PC-3 (cell line): ENCODE data around the gene IGF2BP2. TPM values are rescaled to one million over a fixed set of nuclear protein-coding genes. Genes with fewer than 3 reads are reported as not detected.
A peak's percentile ranks its signal among the peaks of the same experiment; 100 is the strongest.

Experiments
- ATAC-seq: fragments of 200-7000 bp; cut with Tn5 transposase; 2 replicates; pipeline ENCODE4 v1.9.1; 2020; ENCODE audit warnings: mild to moderate bottlenecking, moderate library complexity
- BruUV-seq: library from RNA; stranded (reverse); fragments of 400-500 nt; replicated peaks from 2 replicates; lab custom pipeline; 2021; lab: Mats Ljungman, UMichigan
- CTCF ChIA-PET: fragments of 300-600 bp; sonication (Branson Sonifier 250); formaldehyde crosslinking; loops from one replicate; lab custom pipeline; 2022; ENCODE audit warnings: antibody characterized with exemption; lab: Charles Lee
- POLR2A ChIA-PET: fragments of 300-600 bp; sonication (Branson Sonifier 250); formaldehyde crosslinking; loops from one replicate; lab custom pipeline; 2022; ENCODE audit warnings: antibody characterized with exemption; ENCODE audit not compliant: unreplicated experiment; lab: Charles Lee
- DNase-seq: peaks from one replicate; pipeline ENCODE4 v3.0.0-alpha.2; 2015
- H2AFZ ChIP-seq: fragments of 300-600 bp; sonication (generic); 2 replicates; pipeline ENCODE4 v1.6.0; 2016; ENCODE audit warnings: antibody characterized with exemption, low read length
- H3F3A ChIP-seq: fragments of 300-600 bp; sonication (generic); one replicate; pipeline ENCODE4 v1.6.0; 2017; ENCODE audit warnings: antibody characterized with exemption, low read length, control low read depth, mild to moderate bottlenecking; ENCODE audit not compliant: unreplicated experiment
- H3K27ac ChIP-seq: fragments of 300-600 bp; sonication (generic); 2 replicates; pipeline ENCODE4 v1.5.1; 2016; ENCODE audit warnings: mild to moderate bottlenecking, low read length
- H3K27me3 ChIP-seq: fragments of 300-600 bp; sonication (generic); 2 replicates; pipeline ENCODE4 v1.6.1; 2016; ENCODE audit warnings: low read length, mixed read lengths
- H3K36me3 ChIP-seq: fragments of 300-600 bp; sonication (generic); 2 replicates; pipeline ENCODE4 v1.6.1; 2016; ENCODE audit warnings: low read depth, mixed run types, low read length, mixed read lengths
- H3K4me1 ChIP-seq: fragments of 300-600 bp; sonication (generic); 2 replicates; pipeline ENCODE4 v1.5.1; 2016; ENCODE audit warnings: low read length; ENCODE audit not compliant: insufficient read depth
- H3K4me2 ChIP-seq: fragments of 300-600 bp; sonication (generic); 2 replicates; pipeline ENCODE4 v1.6.0; 2016; ENCODE audit warnings: low read length
- H3K4me3 ChIP-seq: fragments of 300-600 bp; sonication (generic); 2 replicates; pipeline ENCODE4 v1.5.1; 2016; ENCODE audit warnings: mild to moderate bottlenecking, low read length, mixed read lengths
- H3K79me2 ChIP-seq: fragments of 300-600 bp; sonication (generic); 2 replicates; pipeline ENCODE4 v1.6.1; 2017; ENCODE audit warnings: low read length, mixed read lengths
- H3K9ac ChIP-seq: fragments of 300-600 bp; sonication (generic); 2 replicates; pipeline ENCODE4 v1.6.0; 2016; ENCODE audit warnings: mild to moderate bottlenecking, low read length
- H3K9me2 ChIP-seq: fragments of 300-600 bp; sonication (generic); replicated peaks from 2 replicates; pipeline ENCODE4 v1.6.1; 2016; ENCODE audit warnings: mixed run types, low read length, mixed read lengths
- H3K9me3 ChIP-seq: fragments of 300-600 bp; sonication (generic); 2 replicates; pipeline ENCODE4 v1.6.1; 2016; ENCODE audit warnings: low read length, mixed read lengths
- H4K20me1 ChIP-seq: fragments of 300-600 bp; sonication (generic); 2 replicates; pipeline ENCODE4 v1.6.1; 2016; ENCODE audit warnings: low read length, mixed read lengths
- CTCF ChIP-seq: fragments of 300-600 bp; sonication (generic); conservative IDR thresholded peaks from 2 replicates; pipeline ENCODE4 v1.5.1; 2017; ENCODE audit warnings: antibody characterized with exemption, low read depth, mild to moderate bottlenecking, low read length
- EZH2 ChIP-seq: fragments of 300-600 bp; sonication (generic); IDR thresholded peaks from one replicate; pipeline ENCODE4 v1.6.1; 2017; ENCODE audit warnings: antibody characterized with exemption, mild to moderate bottlenecking, low read length; ENCODE audit not compliant: unreplicated experiment
- EZH2phosphoT487 ChIP-seq: fragments of 300-600 bp; sonication (generic); IDR thresholded peaks from 2 replicates; pipeline ENCODE4 v1.6.1; 2018; ENCODE audit warnings: mild to moderate bottlenecking, antibody characterized with exemption, low read length, borderline replicate concordance
- intact Hi-C: fragments of 100-400 bp; cut with micrococcal nuclease; formaldehyde crosslinking; loops from 2 replicates; pipeline ENCODE4 v1.9.0; 2023
- total RNA-seq: library from RNA; depleted of rRNA; stranded (reverse); fragments of >200 nt; gene quantifications from 2 replicates; pipeline ENCODE4 v1.2.3, GENCODE V29; 2014

The IGF2BP2 gene
- total RNA-seq, 1 experiment from 2014 or later, result 81.2 TPM

GRCh38 chr3:185789891-185790830 is 34.7 kb downstream of the IGF2BP2 start:
- peak overlapping the region; percentile 71 for H3K27ac ChIP-seq
- H3K9me2 ChIP-seq, result no peaks in the 10 kb centered on the region
- no peaks in the 10 kb centered on the region for H3K27me3 ChIP-seq
- H3K4me2 ChIP-seq, result peak overlapping the region; percentile 43
- intact Hi-C loops, result loop anchor here (5.0 kb wide), 1 partner anchor 32 kb away; no protein-coding TSS in a partner anchor
- BruUV-seq, result TSS peak; percentile 7
- ChIA-PET CTCF (interaction anchor here (1.3 kb wide), 1 partner anchor 8 kb away, joined by 10 read pairs; no protein-coding TSS in a partner anchor), POLR2A (interaction anchor here (0.5 to 1.0 kb wide), 2 partner anchors 18 to 31 kb away, joined by 3 to 5 read pairs; no protein-coding TSS in a partner anchor)
- 0 out of 2 replicates have a peak overlapping the region, but pooled peaks have one; percentile 0 for H3K4me3 ChIP-seq
- H3K79me2 ChIP-seq, result peaks cover 100% of the 10 kb centered on the region
- H2AFZ ChIP-seq, result no peak overlapping the region
- ATAC-seq (peak; percentile 56), DNase-seq (peak; percentile 62)
- no peaks in the 10 kb centered on the region for H3F3A ChIP-seq
- TF ChIP-seq EZH2phosphoT487 (no peak), CTCF (no peak), EZH2 (no peak)
- peaks cover 60% of the 10 kb centered on the region for H3K4me1 ChIP-seq
- H3K36me3 ChIP-seq, result no peaks in the 10 kb centered on the region; the same call in 1 of the 2 replicates
- peak overlapping the region; percentile 24; the same call in 1 of the 2 replicates for H3K9ac ChIP-seq
- peaks cover 7% of the 10 kb centered on the region; the same call in 1 of the 2 replicates for H4K20me1 ChIP-seq
- no peaks in the 10 kb centered on the region for H3K9me3 ChIP-seq

- peaks cover 7% of the 10 kb centered on the region; the same call in 1 of the 2 replicates for H4K20me1 ChIP-seq
- POLR2A ChIA-PET, result no interaction called here
- no peaks in the 10 kb centered on the region for H3K9me2 ChIP-seq
- no peaks in the 10 kb centered on the region for H3K9me3 ChIP-seq
- peaks cover 100% of the 10 kb centered on the region for H3K79me2 ChIP-seq
- H3K4me2 ChIP-seq, result no peak overlapping the region
- no peak overlapping the region for H3K4me3 ChIP-seq
- H3K27me3 ChIP-seq, result no peaks in the 10 kb centered on the region
- TF ChIP-seq EZH2, result no peak
- TF ChIP-seq EZH2phosphoT487, result no peak
- no peak for TF ChIP-seq CTCF
- no peak overlapping the region for H3K9ac ChIP-seq
- DNase-seq (no peak), ATAC-seq (no peak)
- peaks cover 8% of the 10 kb centered on the region for H3K36me3 ChIP-seq
- CTCF ChIA-PET, result interaction anchor here (0.6 kb wide), 1 partner anchor 111 kb away, joined by 3 read pairs; no protein-coding TSS in a partner anchor
- intact Hi-C loops, result loop anchor here (5.0 kb wide), 1 partner anchor 33 kb away; no protein-coding TSS in a partner anchor
- peaks cover 51% of the 10 kb centered on the region for H3K4me1 ChIP-seq
- no peak overlapping the region for H2AFZ ChIP-seq
- H3K27ac ChIP-seq, result peak overlapping the region; percentile 71; the same call in 1 of the 2 replicates
- BruUV-seq, result no TSS peak
- H3F3A ChIP-seq, result no peaks in the 10 kb centered on the region
These were observed 35.7 kb downstream of the IGF2BP2 start for GRCh38 chr3:185789134-185789533.
